HS-5 (cell line): ENCODE data around the gene UGT1A9.
"Not testable (repeated sequence)": the region's sequence is repeated elsewhere in the genome, so short reads cannot be mapped to it uniquely, and the experiment has no call there.

ENCODE experiments used
- DNase-seq: peaks from one replicate; pipeline ENCODE4 v3.0.0-alpha.2; 2012; ENCODE audit warnings: low read depth

Gene UGT1A9

DNA sequence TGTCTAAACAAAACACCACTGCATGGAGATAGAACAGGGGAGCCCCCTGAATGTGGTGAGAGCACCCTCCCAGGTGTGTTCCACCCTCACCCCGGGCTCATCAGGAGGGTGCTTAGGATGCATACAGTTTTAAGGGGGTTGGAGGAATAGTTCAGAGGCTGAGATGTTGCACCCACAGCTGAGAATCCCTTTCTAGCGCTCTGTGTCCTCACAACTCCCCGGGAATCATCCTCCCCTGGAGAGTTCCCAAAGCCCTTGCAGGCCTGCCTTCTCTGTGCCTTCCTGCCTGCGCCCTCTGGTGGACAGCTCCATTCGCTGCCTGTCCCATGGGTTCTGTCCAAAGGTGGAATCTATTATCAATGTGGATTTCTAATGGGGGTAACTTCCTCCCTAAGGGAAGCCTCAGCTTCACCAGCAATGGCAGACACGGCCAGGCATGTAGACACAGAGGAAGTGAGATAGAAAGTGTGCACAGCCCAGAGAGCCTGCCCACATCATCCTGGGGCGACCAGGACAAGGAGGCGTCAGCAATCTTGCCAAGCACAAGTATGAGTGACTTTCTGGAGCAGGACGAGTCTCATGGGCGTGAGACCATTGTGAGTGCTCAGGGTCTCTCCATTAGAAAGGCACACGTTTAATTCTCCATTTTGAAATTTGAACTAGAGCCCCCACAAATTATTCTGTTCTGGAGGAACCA is 39.8 kb downstream of the UGT1A9 start:
- DNase-seq = peak; percentile 30

DNA sequence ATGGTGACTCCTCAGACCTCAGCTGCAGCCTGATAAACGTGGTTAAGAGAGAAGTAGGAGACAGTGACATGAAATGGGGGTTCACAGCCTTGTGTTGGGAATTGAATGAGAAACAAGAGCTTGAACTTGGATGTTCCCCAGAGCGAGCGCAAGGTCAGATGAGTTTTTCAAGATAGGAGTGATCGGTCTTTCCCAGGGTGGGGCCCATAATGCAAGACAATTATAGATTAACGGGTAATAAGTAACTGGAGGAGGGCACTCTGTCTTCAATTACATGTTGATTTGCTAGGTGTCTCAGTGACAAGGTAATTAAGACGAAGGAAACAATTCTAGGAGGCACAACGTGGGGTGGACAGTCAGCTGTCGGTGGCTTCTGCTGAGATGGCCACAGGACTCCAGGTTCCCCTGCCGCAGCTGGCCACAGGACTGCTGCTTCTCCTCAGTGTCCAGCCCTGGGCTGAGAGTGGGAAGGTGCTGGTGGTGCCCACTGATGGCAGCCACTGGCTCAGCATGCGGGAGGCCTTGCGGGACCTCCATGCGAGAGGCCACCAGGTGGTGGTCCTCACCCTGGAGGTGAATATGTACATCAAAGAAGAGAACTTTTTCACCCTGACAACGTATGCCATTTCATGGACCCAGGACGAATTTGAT is 41.0 kb downstream of the UGT1A9 start, which contains the start of gene UGT1A5:
Gene UGT1A5, plus strand, starts transcription at position 297 of the 651 bp plus-strand sequence. Its CDS starts 85 bp downstream, at position 382.
- DNase-seq = no peak

DNA sequence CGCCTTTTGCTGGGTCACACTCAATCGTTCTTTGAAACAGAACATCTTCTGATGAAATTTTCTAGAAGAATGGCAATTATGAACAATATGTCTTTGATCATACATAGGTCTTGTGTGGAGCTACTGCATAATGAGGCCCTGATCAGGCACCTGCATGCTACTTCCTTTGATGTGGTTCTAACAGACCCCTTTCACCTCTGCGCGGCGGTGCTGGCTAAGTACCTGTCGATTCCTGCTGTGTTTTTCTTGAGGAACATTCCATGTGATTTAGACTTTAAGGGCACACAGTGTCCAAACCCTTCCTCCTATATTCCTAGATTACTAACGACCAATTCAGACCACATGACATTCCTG is 41.5 kb downstream of the UGT1A9 start:
- no peak for DNase-seq

DNA sequence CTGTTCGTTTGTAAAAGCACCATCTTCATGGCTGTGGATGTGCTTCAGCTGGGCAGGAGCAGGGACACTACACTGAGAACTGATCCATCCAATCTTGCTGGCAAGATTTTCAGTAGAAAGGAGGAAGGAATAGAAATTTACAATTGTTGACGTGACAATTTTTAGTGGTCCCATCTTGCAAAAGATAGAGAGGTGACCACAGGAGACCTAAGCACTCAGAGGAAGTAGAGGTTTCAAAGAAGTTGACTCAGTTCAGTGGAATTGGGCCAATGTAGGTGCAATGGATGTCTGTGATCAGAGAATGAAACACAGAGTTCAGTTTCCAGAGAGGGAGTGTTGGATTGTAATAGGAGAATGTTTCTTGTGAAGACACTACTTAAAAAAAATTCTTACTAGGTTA is 42.4 kb downstream of the UGT1A9 start:
- DNase-seq = no peak

DNA sequence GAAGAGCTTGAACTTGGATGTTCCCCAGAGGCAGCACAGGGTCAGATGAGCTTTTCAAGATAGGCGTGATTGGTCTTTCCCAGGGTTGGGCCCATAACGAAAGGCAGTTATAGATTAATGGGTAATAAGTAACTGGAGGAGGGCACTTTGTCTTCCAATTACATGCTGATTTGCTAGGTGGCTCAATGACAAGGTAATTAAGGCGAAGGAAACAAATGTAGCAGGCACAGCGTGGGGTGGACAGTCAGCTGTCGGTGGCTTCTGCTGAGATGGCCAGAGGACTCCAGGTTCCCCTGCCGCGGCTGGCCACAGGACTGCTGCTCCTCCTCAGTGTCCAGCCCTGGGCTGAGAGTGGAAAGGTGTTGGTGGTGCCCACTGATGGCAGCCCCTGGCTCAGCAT is 46.9 kb downstream of the UGT1A9 start, which contains the start of gene UGT1A4:
Gene UGT1A4, plus strand, starts transcription at position 185 of the 400 bp plus-strand sequence. Its CDS starts 85 bp downstream, at position 270.
- no peak for DNase-seq

DNA sequence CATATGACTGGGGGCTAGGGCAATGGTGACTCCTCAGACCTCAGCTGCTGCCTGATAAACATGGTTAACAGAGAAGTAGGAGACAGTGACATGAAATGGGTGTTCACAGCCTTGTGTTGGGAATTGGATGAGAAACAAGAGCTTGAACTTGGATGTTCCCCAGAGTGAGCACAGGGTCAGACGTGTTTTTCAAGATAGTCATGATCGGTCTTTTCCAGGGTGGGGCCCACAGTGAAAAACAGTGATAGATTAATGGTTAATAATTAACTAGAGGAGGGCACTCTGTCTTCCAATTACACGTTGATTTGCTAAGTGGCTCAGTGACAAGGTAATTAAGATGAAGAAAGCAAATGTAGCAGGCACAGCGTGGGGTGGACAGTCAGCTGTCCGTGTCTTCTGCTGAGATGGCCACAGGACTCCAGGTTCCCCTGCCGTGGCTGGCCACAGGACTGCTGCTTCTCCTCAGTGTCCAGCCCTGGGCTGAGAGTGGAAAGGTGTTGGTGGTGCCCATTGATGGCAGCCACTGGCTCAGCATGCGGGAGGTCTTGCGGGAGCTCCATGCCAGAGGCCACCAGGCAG is 57.1 kb downstream of the UGT1A9 start, which contains the start of gene UGT1A3:
Gene UGT1A3, plus strand, starts transcription at position 320 of the 579 bp plus-strand sequence. Its CDS starts 85 bp downstream, at position 405.
- DNase-seq = no peak

DNA sequence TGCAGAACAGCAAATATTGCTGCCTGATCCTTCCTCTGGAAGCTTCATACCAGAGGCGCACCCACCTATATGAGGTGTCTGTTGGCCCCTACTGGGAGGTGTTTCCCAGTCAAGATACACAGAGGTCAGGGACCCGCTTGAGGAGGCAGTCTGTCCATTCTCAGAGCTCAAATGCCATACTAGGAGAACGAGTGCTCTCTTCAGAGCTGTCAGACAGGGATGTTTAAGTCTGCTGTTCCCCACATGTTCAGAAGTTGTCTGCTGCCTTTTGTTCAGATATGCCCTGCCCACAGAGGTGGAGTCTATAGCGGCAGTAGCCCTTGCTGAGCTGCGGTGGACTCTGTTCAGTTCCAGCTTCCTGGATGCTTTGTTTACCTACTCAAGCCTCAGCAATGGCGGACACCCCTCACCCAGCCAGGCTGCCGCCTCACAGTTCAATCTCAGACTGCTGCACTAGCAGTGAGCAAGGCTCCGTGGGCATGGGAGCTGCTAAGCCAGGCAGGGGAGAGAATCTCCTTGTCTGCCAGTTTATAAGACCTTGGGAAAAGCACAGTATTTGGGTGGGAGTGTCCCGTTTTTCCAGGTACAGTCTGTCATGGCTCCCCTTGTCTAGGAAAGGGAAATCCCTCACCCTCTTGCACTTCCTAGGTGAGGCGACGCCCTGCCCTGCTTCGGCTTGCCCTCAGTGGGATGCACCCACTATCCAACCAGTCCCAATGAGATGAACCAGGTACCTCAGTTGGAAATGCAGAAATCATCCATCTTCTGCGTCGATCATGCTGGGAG is 65.4 kb downstream of the UGT1A9 start:
- not testable (repeated sequence) for DNase-seq

DNA sequence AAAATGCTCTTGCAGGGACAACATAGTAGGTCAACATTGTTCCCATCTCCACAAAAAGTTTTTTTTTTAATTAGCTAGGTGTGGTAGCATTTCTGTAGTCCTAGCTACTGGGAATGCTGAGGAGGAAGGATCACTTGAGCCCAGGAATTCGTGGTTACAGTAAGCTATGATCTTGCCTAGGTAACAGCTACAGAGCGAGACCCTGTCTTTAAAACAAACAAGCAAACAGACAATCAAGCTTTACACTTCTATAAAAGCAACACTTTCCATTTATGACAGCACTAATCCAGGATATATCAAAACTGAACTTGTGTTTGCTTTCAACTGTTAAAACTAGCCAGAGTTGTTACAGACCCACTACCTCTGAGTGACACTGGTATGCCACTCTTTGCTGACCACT is 69.2 kb downstream of the UGT1A9 start:
- no peak for DNase-seq

DNA sequence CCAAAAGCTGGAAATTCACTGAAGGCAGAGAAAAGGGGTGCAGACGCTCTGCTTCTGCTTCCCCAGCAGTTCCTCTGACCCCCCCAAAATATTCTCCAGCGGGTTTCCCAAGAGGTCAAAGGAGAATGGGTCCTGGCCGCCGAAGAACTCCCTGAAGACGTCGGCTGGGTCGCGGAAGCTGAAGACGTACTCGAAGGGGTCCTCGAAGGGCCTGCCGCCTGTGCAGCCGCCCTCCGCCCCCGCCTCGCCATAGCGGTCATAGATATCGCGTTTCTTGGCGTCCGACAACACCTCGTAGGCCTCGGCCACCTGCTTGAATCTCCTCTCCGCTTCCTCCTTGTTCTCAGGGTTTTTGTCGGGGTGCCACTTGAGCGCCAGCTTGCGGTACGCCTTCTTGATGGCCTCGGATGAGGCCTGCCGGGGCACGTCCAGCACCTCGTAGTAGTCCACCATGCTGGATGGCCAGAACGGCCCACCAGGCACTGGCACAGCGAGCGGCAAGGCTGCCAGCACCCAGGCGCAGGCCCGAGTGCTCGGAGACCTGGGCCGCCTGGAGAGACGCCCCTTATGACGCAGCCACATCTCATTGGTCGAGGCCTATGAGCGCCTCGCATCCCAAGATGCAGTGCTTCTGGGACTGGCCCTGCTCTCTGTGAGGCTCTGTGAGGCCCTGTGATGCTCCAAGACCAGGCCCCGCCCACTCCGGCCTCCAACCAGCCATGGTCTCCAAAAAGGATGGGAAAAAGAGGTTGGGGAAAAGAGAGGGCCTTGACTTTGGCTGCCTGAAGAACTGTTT is 72.0 kb downstream of the UGT1A9 start:
- no peak for DNase-seq

DNA sequence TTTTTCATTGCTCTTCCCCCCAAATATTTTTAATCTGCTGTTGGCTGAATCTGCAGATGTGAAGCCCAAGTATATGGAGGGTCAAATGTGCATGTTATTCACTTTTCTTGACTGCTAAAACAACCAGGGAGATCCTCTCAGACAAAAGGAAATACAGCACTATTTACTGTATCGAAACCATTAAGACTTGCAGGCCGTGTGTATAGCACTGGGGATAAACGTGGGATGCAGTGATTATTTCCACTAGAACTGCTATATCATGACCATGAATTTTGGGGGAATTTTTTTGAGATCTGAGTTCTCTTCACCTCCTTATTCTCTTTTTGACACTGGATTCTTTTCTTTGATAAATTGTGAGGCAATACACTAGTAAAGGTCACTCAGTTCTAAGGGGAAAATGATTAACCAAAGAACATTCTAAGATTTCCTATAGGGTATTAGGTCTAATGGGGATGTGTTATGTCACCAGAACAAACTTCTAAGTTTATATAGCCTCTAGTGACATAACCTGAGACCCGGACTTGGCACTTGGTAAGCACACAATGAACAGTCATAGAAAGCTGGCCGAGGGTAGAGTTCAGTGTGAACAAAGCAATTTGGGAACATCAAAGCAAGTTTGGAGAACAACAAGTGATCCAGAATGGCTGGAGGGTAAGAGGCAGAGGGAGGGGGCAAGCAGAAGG is 73.5 kb downstream of the UGT1A9 start:
- DNase-seq = no peak

DNA sequence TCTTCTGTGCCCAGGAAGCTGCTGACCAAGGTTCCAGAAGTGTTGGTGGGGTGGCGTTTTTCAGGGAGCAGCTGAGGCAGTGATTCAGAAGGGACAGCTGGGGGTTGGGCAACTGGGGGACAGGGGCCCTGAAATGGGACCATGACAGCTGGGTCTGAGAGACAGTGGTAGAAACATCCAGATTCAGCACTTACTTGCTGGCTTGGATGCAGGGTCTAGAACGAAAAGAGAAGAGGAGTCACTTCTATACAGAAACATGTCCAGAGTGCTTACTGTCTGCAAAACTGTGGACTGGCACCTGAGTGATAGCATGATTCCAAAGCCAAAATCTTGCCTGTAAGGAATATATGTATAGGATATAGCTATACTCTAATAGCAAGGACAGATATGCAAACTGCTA is 74.1 kb downstream of the UGT1A9 start:
- not testable (repeated sequence) for DNase-seq

DNA sequence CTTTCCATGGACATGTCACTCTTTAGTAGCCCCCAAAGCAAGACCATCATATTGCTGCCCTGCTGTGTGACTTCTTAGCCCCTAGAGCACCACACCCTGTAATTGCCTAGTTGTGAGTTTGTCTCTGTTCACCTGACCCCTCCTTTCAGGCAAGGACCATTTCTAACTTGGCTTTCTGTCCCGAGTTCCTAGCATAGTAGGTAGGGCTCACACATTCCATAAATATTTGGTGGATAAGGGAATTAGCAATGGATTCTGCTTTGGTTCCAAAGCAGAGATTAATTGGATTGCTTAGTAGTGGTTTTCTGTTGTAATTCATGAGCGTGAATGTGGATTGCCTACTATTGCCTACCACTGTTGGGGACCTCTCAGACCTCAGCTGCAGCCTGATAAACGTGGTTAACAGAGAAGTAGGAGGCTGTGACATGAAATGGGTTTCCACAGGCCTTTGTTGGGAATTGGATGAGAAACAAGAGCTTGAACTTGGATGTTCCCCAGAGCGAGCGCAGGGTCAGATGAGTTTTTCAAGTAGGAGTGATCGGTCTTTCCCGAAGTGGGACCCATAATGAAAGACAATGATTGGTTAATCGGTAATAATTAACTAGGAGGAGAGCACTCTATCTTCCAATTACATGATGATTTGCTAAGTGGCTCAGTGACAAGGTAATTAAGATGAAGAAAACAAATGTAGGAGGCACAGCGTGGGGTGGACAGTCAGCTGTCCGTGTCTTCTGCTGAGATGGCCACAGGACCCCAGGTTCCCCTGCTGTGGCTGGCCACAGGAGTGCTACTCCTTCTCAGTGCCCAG is 75.0 kb downstream of the UGT1A9 start:
- DNase-seq = no peak

DNA sequence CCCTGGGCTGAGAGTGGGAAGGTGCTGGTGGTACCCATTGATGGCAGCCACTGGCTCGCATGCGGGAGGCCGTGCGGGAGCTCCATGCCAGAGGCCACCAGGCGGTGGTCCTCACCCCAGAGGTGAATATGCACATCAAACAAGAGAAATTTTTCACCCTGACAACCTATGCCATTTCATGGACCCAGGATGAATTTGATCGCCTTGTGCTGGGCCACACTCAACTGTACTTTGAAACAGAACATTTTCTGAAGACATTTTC is 75.5 kb downstream of the UGT1A9 start:
- no peak for DNase-seq

DNA sequence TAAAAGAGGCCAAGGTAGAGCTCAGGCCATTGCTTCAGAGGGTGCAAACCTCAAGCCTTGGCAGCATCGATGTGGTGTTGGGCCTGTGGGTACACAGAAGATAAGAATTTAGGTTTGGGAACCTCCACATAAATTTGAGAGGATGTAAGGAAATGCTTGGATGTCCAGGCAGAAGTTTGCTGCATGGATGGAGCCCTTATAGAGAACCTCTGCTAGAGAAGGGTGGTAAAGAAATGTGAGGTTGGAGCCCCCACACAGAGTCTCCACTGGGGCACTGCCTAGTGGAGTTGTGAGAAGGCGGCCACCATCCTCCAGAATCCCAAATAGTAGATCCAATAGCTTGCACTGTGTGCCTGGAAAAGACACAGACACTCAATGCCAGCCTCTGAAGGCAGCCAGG is 79.0 kb downstream of the UGT1A9 start:
- DNase-seq = not testable (repeated sequence)

DNA sequence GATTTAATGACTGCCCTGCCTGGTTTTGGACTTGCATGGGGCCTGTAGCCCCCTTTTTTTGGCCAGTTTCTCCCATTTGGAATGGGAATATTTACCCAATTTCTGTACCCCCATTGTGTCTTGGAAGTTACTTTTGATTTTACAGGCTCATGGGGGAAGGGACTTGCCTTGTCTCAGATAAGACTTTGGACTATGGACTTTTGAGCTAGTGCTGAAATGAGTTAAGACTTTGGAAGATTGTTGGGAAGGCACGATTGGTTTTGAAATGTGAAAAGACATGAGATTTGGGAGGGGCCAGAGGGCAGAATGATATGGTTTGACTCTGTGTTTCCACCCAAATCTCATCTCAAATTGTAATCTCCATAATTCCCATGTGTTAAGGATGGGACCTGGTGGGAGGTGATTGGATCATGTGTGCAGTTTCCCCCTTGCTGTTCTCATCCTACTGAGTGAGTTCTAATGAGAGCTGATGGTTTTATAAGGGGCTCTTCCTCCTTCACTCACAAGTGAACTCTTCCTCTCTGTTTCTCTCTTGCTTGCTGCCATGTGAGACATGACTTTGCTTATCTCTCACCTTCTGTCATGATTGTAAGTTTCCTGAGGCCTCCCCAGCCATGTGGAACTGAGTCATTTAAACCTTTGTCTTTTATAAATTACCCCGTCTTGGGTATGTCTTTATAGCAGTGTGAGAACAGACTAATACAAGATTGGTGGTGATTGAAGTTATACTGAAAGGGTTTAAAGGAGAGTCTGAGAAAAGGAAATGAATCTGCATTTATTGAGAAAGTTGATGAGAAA is 79.7 kb downstream of the UGT1A9 start:
- DNase-seq = not testable (repeated sequence)

DNA sequence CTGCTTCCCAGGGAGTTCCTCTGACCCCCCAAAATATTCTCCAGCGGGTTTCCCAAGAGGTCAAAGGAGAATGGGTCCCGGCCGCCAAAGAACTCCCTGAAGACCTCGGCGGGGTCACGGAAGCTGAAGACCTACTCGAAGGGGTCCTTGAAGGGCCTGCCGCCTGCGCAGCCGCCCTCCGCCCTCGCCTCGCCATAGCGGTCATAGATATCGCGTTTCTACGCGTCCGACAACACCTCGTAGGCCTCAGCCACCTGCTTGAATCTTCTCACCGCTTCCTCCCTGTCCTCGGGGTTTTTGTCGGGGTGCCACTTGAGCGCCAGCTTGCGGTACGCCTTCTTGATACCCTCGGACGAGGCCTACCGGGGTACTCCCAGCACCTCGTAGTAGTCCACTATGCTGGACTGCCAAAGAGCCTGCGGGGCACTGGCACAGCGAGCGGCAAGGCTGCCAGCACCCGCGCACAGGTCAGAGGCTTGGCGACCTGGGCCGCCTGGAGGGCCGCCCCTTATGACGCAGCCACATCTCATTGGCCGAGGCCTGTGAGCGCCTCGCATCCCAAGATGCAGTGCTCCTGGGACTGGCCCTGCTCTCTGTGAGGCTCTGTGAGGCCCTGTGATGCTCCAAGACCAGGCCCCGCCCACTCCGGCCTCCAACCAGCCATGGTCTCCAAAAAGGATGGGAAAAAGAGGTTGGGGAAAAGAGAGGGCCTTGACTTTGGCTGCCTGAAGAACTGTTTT is 83.3 kb downstream of the UGT1A9 start:
- no peak for DNase-seq

DNA sequence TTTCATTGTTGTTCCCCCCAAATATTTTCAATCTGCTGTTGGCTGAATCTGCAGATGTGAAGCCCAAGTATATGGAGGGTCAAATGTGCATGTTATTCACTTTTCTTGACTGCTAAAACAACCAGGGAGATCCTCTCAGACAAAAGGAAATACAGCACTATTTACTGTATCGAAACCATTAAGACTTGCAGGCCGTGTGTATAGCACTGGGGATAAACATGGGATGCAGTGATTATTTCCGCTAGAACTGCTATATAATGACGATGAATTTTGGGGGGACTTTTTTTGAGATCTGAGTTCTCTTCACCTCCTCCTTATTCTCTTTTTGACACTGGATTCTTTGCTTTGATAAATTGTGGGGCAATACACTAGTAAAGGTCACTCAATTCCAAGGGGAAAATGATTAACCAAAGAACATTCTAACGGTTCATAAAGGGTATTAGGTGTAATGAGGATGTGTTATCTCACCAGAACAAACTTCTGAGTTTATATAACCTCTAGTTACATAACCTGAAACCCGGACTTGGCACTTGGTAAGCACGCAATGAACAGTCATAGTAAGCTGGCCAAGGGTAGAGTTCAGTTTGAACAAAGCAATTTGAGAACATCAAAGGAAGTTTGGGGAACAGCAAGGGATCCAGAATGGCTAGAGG is 84.9 kb downstream of the UGT1A9 start:
- no peak for DNase-seq

DNA sequence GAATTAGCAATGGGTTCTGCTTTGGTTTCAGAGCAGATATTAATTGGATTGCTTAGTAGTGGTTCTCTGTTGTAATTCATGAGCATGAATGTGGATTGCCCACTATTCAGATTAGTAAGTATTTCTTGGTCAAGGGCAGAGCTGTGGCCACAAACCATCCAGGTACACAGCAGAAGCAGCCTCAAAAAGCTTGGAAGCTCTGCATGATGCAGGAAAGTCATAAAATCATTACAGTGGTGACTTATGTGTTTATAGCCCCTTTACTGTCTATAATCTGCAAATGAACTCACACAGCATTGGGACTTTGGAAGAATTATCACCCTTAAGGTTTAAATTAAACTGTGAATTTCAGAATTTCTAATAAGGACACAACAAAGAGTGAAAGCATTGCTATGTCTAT is 86.4 kb downstream of the UGT1A9 start:
- DNase-seq = no peak
